Activated CD8-positive, alpha-beta memory T cell treated with anti-CD3 and anti-CD28 coated beads, Interleukin-2, amount 10 ng/mL, durations not matched to agents 7 days and 5 days (primary cell): ENCODE results near the gene RWDD1. TPM values are rescaled to one million over a fixed set of nuclear protein-coding genes. Genes with fewer than 3 reads are reported as not detected.
"Not testable (repeated sequence)": the region's sequence is repeated elsewhere in the genome, so short reads cannot be mapped to it uniquely, and the experiment has no call there.

ENCODE experiments used
- ATAC-seq: fragments of 150-1000 bp; cut with Tn5 transposase; one replicate; pipeline ENCODE4 v1.10.0; 2021; ENCODE audit warnings: moderate library complexity
- CTCF ChIA-PET: fragments of 350-600 bp; sonication (Branson Sonifier 250); formaldehyde crosslinking; loops from one replicate; lab custom pipeline; 2021; ENCODE audit warnings: antibody characterized with exemption; lab: Charles Lee
- DNase-seq: peaks from one replicate; pipeline ENCODE4 v3.0.0-alpha.2; 2020
- H3K27ac Mint-ChIP-seq: one replicate; pipeline ENCODE4 v1.8.0; 2021; ENCODE audit warnings: mild to moderate bottlenecking, mixed read lengths
- H3K27me3 Mint-ChIP-seq: one replicate; pipeline ENCODE4 v1.8.0; 2021; ENCODE audit warnings: mixed read lengths
- H3K36me3 Mint-ChIP-seq: one replicate; pipeline ENCODE4 v1.8.0; 2021; ENCODE audit warnings: mild to moderate bottlenecking, mixed read lengths
- H3K4me1 Mint-ChIP-seq: one replicate; pipeline ENCODE4 v1.8.0; 2021; ENCODE audit warnings: mixed read lengths
- H3K4me3 Mint-ChIP-seq: one replicate; pipeline ENCODE4 v1.8.0; 2021; ENCODE audit warnings: mild to moderate bottlenecking, moderate library complexity, mixed read lengths
- H3K9me3 Mint-ChIP-seq: one replicate; pipeline ENCODE4 v1.8.0; 2022; ENCODE audit warnings: low read depth, mixed read lengths
- total RNA-seq, 2 experiments: library from RNA; stranded (reverse); gene quantifications; one replicate each; pipeline ENCODE4 v1.2.3, GENCODE V29; 2021

Gene RWDD1
- total RNA-seq, 2 experiments from 2014 or later = 39.9 to 44.2 TPM

DNA sequence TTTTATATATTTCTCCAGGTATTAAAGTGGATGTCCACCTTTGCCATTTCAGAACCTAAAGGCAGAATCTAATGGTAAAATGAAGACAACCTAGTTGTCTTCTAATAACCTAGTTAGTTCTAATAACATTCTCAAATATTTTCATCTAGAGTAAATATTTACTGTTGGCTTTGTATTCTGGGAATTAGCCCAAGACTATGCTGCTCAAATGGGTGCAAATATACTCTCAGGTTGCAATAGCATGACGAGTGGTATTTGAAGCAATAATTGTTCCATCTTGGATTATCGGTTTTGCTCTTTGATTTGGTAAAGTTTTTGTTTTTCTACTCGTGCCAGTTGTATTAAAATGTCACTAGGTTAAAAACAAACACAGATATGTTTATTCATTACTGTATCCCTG is 23.9 kb downstream of the RWDD1 start:
- DNase-seq (no peak), ATAC-seq (no peak)
- CTCF ChIA-PET = no interaction called here
- peaks cover 28% of the 10 kb centered on the region for H3K36me3 Mint-ChIP-seq
- H3K27ac Mint-ChIP-seq = no peak overlapping the region
- no peaks in the 10 kb centered on the region for H3K9me3 Mint-ChIP-seq
- H3K27me3 Mint-ChIP-seq = no peaks in the 10 kb centered on the region
- H3K4me3 Mint-ChIP-seq = no peak overlapping the region
- H3K4me1 Mint-ChIP-seq = no peaks in the 10 kb centered on the region

DNA sequence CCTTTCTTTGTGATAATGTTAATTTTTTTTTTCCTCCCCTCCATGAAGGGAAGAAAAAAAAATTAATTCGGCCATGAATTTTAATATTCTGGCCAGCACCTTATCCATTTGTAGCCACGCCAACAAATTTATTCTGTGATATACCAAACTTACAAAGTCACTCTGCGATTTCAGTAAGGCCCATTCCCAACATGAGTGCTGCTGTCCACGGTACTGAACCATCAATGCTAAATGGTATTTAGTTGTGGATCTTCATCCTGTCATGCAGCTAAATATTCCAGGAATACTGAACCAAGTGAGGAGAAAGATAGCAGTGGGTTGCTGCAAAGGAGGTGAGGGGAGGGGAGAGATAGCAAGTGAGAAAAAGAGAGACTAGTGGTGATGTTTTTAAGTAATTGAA is 25.5 kb downstream of the RWDD1 start:
- no peaks in the 10 kb centered on the region for H3K27me3 Mint-ChIP-seq
- H3K9me3 Mint-ChIP-seq = no peaks in the 10 kb centered on the region
- peaks cover 29% of the 10 kb centered on the region for H3K36me3 Mint-ChIP-seq
- CTCF ChIA-PET = no interaction called here
- DNase-seq (no peak), ATAC-seq (no peak)
- H3K4me3 Mint-ChIP-seq = no peak overlapping the region
- H3K27ac Mint-ChIP-seq = no peak overlapping the region
- H3K4me1 Mint-ChIP-seq = no peaks in the 10 kb centered on the region

DNA sequence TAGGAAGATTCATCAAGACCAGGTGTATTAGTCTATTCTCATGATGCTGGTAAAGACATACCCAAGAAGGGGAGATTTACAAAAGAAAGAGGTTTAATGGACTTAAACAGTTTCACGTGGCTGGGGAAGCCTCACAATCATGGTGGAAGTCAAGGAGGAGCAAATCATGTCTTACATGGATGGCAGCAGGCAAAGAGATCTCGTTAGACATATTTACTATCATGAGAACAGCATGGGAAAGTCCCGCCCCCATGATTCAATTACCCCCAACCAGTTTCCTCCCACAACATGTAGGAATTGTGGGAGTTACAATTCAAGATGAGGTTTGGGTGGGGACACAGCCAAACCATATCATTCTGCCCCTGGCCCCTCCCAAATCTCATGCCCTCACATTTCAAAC is 32.6 kb downstream of the RWDD1 start:
- H3K4me3 Mint-ChIP-seq, H3K27ac Mint-ChIP-seq, H3K4me1 Mint-ChIP-seq, H3K27me3 Mint-ChIP-seq, CTCF ChIA-PET, ATAC-seq, DNase-seq, H3K9me3 Mint-ChIP-seq: not testable (repeated sequence)
- H3K36me3 Mint-ChIP-seq = peaks cover 18% of the 10 kb centered on the region

DNA sequence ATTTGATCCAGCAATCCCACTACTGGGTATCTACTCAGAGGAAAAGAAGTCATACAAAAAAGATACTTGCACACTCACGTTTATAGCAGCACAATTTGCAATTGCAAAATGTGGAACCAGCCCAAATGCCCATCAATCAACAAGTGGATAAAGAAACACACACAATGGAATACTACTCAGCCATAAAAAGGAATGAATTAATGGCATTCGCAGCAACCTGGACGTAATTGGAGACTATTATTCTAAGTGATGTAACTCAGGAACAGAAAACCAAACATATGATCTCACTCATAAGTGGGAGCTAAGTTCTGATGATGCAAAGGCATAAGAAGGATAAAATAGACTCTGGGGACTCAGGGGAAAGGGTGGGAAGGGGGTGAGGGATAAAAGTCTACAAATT is 33.6 kb downstream of the RWDD1 start:
- H3K36me3 Mint-ChIP-seq = peaks cover 17% of the 10 kb centered on the region
- DNase-seq, CTCF ChIA-PET, ATAC-seq, H3K27ac Mint-ChIP-seq, H3K4me3 Mint-ChIP-seq, H3K27me3 Mint-ChIP-seq, H3K9me3 Mint-ChIP-seq, H3K4me1 Mint-ChIP-seq: not testable (repeated sequence)

DNA sequence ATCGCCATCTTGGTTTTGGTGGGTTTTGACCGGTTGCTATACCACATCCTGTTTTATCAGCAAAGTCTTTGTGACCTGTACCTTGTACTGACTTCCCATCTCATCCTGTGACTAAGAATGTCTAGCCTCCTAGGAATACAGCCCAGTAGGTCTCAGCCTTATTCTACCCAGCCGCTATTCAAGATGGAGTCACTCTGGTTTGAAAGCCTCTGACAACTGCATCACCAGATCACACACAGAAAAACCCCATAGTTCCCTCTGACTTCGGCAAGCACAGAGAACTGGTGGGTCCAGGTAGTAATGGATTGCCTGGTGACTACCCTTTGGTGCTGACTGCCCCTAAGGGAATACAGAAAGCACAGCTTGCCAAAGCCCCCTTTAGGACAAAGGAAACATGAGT is 34.6 kb downstream of the RWDD1 start:
- no peak overlapping the region for H3K4me3 Mint-ChIP-seq
- H3K27ac Mint-ChIP-seq = no peak overlapping the region
- H3K9me3 Mint-ChIP-seq = no peaks in the 10 kb centered on the region
- CTCF ChIA-PET = no interaction called here
- ATAC-seq (no peak), DNase-seq (no peak)
- H3K27me3 Mint-ChIP-seq = peaks cover 4% of the 10 kb centered on the region
- H3K36me3 Mint-ChIP-seq = peaks cover 13% of the 10 kb centered on the region
- H3K4me1 Mint-ChIP-seq = peaks cover 1% of the 10 kb centered on the region

DNA sequence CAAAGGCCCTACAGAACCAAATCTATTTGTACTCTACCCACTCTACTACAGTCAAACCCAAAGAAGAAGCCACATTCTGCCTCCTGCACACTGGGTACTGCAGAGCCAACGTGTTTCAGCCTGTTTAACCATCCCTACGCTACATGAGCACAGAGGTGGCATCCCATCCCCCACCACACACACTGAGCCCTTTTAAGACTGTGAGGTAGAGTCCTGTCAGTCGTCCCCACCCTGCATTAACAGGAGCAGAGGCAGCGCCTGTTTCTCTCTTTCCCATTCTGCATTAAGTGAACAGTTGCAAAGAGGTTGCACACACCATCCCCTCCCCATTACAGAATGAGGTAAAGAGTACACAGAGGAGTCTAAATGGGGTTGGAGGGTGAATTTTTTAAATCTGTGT is 39.8 kb downstream of the RWDD1 start:
- CTCF ChIA-PET = no interaction called here
- Mint-ChIP-seq H3K36me3 (no peaks in the 10 kb centered on the region), H3K4me1 (peaks cover 7% of the 10 kb centered on the region), H3K27me3 (peaks cover 33% of the 10 kb centered on the region), H3K27ac (no peak overlapping the region), H3K4me3 (no peak overlapping the region), H3K9me3 (no peaks in the 10 kb centered on the region)
- ATAC-seq (no peak), DNase-seq (no peak)

DNA sequence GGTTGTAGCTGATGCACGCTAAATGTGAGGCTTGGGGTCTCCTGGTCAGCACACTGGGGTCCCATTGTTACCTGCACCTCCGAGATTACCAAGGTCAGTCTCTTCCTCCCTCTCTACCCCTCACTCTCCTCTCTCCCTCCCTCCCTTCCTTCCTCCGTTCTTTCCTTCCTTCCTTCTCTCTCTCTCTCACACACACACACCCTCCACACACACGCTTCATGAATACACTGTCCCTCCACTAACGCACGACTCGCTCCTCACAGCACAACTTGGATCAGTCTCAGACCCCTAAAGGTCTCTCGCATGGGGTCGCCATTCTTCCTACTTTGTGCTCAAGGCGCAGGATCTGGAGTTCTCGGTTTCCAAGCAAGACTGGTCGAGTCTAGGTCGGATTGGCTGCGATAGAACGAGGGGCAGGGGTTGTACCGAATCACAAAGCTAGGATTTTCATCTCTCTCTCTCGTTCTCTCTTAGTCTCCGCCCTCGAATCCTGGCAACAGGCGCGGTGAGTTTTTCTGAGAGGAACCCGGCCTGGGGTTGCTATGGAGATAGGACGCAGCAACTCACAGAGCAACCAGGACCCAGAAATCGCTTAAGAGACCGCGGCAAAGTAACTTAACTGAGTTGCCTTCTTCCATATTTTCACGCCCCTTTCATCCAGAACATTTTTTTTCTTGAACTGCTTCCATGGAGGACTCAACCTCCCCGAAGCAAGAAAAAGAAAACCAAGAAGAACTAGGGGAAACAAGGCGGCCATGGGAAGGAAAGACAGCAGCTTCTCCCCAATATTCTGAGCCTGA is 44.8 kb downstream of the RWDD1 start, which contains the start of gene RSPH4A:
TSS of gene RSPH4A (plus strand) at position 543 of the 800 bp plus-strand sequence. CDS start at position 688, 145 bp downstream.
- Mint-ChIP-seq H3K27ac (no peak within 1 kb of the TSS), H3K36me3 (no peaks in the 10 kb centered on the region), H3K4me1 (peaks cover 16% of the 10 kb centered on the region), H3K4me3 (peak within 1 kb of the TSS; percentile 73), H3K27me3 (peaks cover 48% of the 10 kb centered on the region), H3K9me3 (no peaks in the 10 kb centered on the region)
- ATAC-seq = peak; percentile 93
- CTCF ChIA-PET = interaction anchor here (1.0 to 1.3 kb wide), 2 partner anchors 14 to 45 kb away, joined by 3 read pairs; partner anchors contain the start of gene RWDD1
- peak; percentile 85 for DNase-seq

DNA sequence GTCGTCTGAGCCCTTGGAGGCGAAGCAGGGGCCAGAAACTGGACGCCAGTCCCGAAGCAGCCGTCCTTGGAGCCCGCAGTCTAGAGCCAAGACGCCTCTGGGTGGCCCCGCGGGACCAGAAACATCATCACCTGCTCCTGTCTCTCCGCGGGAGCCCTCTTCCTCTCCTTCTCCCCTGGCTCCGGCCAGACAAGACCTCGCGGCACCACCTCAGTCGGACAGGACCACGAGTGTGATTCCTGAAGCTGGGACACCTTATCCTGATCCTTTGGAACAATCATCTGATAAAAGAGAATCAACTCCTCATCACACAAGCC is 45.4 kb downstream of the RWDD1 start:
- CTCF ChIA-PET = interaction anchor here (1.0 to 1.3 kb wide), 3 partner anchors 11 to 329 kb away, joined by 3 read pairs; no protein-coding TSS in a partner anchor
- no peak overlapping the region for H3K27ac Mint-ChIP-seq
- peaks cover 47% of the 10 kb centered on the region for H3K27me3 Mint-ChIP-seq
- no peaks in the 10 kb centered on the region for H3K36me3 Mint-ChIP-seq
- no peaks in the 10 kb centered on the region for H3K9me3 Mint-ChIP-seq
- peak overlapping the region; percentile 73 for H3K4me3 Mint-ChIP-seq
- H3K4me1 Mint-ChIP-seq = peaks cover 16% of the 10 kb centered on the region
- peak; percentile 42 for DNase-seq
- ATAC-seq = peak; percentile 50

DNA sequence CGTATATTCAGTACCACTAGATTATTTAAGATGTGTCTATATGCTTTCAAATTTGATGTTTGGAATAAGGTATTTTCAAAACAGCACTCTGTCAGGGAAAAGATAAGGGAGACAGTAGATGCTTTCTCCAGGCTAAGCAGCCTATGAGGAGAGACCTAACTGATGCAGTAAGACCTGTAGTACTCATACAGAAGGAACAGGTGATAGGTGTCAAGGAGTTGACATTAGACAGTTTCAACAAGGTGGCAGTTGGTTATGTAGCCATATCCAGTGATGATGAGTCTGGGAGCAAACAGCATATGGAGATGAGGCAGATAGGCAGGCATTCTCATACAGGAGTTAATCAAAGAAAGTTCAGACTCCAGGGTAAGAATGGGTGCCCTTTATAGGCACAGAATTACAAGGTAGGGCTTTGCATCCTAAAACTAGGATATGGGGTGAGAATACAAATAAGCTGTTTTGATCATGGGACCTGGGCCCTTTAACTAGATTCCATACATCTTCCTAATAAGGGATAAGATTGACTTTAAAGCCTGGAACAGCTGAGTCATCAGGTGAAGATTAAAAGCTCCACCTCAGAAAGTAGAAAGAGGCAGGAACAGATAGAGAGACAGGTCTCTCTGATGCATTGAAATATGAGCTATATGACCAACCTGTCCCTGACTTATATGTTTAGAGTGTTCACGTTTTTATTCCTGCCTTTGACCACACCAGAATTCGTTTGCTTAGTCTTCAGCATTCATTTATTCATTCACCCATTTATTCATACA is 52.9 kb downstream of the RWDD1 start:
- H3K27ac Mint-ChIP-seq = no peak overlapping the region
- no peaks in the 10 kb centered on the region for H3K36me3 Mint-ChIP-seq
- no peak for ATAC-seq
- DNase-seq = no peak
- H3K9me3 Mint-ChIP-seq = no peaks in the 10 kb centered on the region
- no peaks in the 10 kb centered on the region for H3K4me1 Mint-ChIP-seq
- CTCF ChIA-PET = interaction anchor here (0.9 to 1.0 kb wide), 2 partner anchors 17 to 36 kb away, joined by 3 to 4 read pairs; no protein-coding TSS in a partner anchor
- H3K27me3 Mint-ChIP-seq = peaks cover 10% of the 10 kb centered on the region
- no peak overlapping the region for H3K4me3 Mint-ChIP-seq

DNA sequence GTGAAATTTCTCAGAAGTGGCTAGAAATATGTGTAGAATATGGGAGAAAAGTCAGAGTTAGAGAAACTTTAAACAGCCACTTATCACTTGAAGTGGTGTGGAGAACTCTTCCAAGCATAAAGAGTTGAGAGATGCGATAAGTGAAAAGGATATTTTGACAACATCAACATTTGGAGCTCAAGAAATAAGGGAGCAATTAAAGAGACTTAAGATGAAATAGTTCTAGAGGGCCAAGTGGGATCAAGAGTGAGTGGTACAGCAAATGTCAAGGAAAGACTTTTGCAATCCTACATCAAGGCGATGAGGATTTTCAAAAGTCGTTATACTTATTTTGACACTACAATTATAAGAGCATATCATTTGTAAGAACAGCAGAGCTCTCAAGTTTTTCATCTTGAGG is 54.6 kb downstream of the RWDD1 start:
- peaks cover 10% of the 10 kb centered on the region for H3K27me3 Mint-ChIP-seq
- no peaks in the 10 kb centered on the region for H3K4me1 Mint-ChIP-seq
- ATAC-seq (no peak), DNase-seq (no peak)
- no peaks in the 10 kb centered on the region for H3K36me3 Mint-ChIP-seq
- H3K9me3 Mint-ChIP-seq = no peaks in the 10 kb centered on the region
- no peak overlapping the region for H3K27ac Mint-ChIP-seq
- no peak overlapping the region for H3K4me3 Mint-ChIP-seq
- CTCF ChIA-PET = no interaction called here

DNA sequence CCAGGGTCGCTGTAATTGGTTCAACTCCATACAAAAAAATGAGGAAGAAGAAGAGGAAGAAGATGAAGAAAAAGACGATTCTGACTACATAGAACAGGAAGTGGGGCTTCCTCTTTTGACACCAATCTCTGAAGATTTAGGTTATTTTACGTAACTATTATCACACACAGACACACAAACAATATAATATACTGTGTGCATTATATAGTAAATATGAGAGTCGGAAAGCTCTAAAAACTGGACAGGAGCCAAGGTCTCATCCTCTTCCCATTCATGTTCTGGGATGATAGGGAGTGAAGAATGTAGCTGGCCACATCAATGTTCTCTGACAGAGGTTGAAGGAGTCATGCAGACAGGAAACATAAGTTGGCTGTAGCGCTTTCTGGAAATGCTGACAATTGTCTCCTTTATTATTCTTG is 58.3 kb downstream of the RWDD1 start:
- ATAC-seq (no peak), DNase-seq (no peak)
- Mint-ChIP-seq H3K27me3 (peaks cover 5% of the 10 kb centered on the region), H3K4me3 (no peak overlapping the region), H3K36me3 (peaks cover 11% of the 10 kb centered on the region), H3K27ac (no peak overlapping the region), H3K9me3 (no peaks in the 10 kb centered on the region), H3K4me1 (peaks cover 2% of the 10 kb centered on the region)
- CTCF ChIA-PET = no interaction called here

DNA sequence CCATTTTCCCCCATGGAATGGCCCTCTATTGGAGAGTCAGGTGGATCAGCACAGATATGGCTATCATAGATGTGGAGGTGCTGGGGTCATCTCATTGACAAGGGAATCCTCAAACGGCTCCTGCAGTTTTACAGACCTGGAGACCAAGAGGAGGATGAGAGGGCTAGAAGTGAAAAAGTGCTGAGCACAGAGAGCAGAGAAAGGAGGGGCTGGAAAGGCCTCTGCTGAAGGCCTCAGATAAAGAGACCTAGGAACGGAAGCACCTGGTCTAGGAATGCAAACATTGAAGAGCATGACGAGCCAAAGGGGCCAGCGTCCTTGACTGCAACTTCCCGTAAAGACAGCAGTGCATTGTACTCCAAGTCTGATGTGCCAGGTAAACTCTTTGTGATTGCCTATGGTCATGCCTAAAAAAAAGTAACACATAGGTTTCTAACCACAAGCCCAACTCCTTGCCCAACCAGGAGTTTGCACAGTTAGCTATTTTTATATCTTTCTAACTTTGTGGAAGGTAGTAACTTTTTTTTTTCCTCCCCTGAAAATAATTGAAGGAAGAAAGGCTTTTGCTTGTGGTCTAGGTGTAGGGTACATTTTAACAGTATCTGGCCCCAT is 60.2 kb downstream of the RWDD1 start:
- Mint-ChIP-seq H3K27me3 (no peaks in the 10 kb centered on the region), H3K9me3 (no peaks in the 10 kb centered on the region), H3K27ac (no peak overlapping the region), H3K36me3 (peaks cover 15% of the 10 kb centered on the region), H3K4me3 (no peak overlapping the region), H3K4me1 (peaks cover 4% of the 10 kb centered on the region)
- CTCF ChIA-PET = interaction anchor here (1.3 kb wide), 1 partner anchor 14 kb away, joined by 3 read pairs; no protein-coding TSS in a partner anchor
- ATAC-seq (no peak), DNase-seq (no peak)

DNA sequence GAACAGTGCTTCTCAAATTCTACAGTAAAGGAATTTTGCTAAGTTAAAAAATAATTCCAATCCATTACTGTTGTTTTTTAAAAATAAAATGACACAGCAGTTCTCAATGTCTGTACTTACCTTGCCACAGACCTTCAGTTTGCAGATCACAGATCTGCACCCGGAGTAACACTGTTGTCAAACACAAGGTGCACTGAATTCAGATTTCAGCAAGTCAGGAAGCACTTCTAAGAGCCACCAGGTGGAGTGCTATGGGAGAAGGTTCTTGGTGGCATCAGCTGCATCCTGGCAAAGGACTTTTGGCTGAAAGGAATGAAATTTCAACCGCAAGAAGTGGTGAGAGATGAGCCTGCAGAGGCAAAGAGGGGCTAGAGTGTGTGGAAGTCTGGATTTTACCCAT is 62.4 kb downstream of the RWDD1 start:
- peaks cover 4% of the 10 kb centered on the region for H3K4me1 Mint-ChIP-seq
- H3K27ac Mint-ChIP-seq = no peak overlapping the region
- ATAC-seq (no peak), DNase-seq (no peak)
- no peak overlapping the region for H3K4me3 Mint-ChIP-seq
- H3K9me3 Mint-ChIP-seq = no peaks in the 10 kb centered on the region
- H3K27me3 Mint-ChIP-seq = no peaks in the 10 kb centered on the region
- peaks cover 20% of the 10 kb centered on the region for H3K36me3 Mint-ChIP-seq
- CTCF ChIA-PET = no interaction called here
